IMR-90 (cell line): ENCODE data around the gene RNF175. TPM values are rescaled to one million over a fixed set of nuclear protein-coding genes. Genes with fewer than 3 reads are reported as not detected.

Experiments used
- ATAC-seq: fragments of 200-7000 bp; cut with Tn5 transposase; 2 replicates; pipeline ENCODE4 v1.9.1; 2020; ENCODE audit warnings: low read depth, mild to moderate bottlenecking, moderate library complexity
- BruUV-seq: library from RNA; stranded (reverse); fragments of 400-500 nt; replicated peaks from 2 replicates; lab custom pipeline; 2021; lab: Mats Ljungman, UMichigan
- CTCF ChIA-PET: fragments of 300-600 bp; formaldehyde crosslinking; extraction: SDS; loops from one replicate; lab custom pipeline; 2021; ENCODE audit warnings: antibody characterized with exemption; lab: Yijun Ruan, JAX
- POLR2A ChIA-PET: fragments of 300-600 bp; sonication (Branson Sonifier 250); formaldehyde crosslinking; loops from one replicate; lab custom pipeline; 2022; ENCODE audit warnings: antibody characterized with exemption; ENCODE audit not compliant: unreplicated experiment; lab: Charles Lee
- DNase-seq: peaks from one replicate; pipeline ENCODE4 v3.0.0; 2013
- H2AFZ ChIP-seq: replicated peaks from 2 replicates; pipeline ENCODE3; 2013; ENCODE audit warnings: low read length, mild to moderate bottlenecking; ENCODE audit not compliant: poor library complexity
- H2AK5ac ChIP-seq: 2 replicates; pipeline ENCODE4 v1.6.1; 2013; ENCODE audit warnings: low read depth, low read length, inconsistent platforms
- H2AK9ac ChIP-seq: replicated peaks from 2 replicates; pipeline ENCODE3; 2013; ENCODE audit warnings: mild to moderate bottlenecking, low read depth, low read length, moderate library complexity; ENCODE audit not compliant: poor library complexity
- H2BK120ac ChIP-seq: 2 replicates; pipeline ENCODE4 v1.6.1; 2013; ENCODE audit warnings: low read depth, low read length, inconsistent platforms
- H2BK15ac ChIP-seq: 3 replicates; pipeline ENCODE4 v1.6.1; 2013; ENCODE audit warnings: low read depth, low read length, inconsistent platforms
- H2BK20ac ChIP-seq: 2 replicates; pipeline ENCODE4 v1.6.1; 2013; ENCODE audit warnings: low read depth, mild to moderate bottlenecking, inconsistent platforms, low read length, moderate library complexity
- H2BK5ac ChIP-seq: 2 replicates; pipeline ENCODE4 v1.6.1; 2013; ENCODE audit warnings: mild to moderate bottlenecking, low read depth, low read length, inconsistent platforms; ENCODE audit not compliant: poor library complexity, severe bottlenecking
- H3K14ac ChIP-seq: replicated peaks from 2 replicates; pipeline ENCODE4 v1.6.1; 2013; ENCODE audit warnings: low read depth, low read length, inconsistent platforms
- H3K18ac ChIP-seq: 2 replicates; pipeline ENCODE4 v1.6.1; 2013; ENCODE audit warnings: low read depth, low read length, control low read depth
- H3K23ac ChIP-seq: 2 replicates; pipeline ENCODE4 v1.6.1; 2013; ENCODE audit warnings: low read depth, low read length, inconsistent platforms
- H3K27ac ChIP-seq: 2 replicates; pipeline ENCODE4 v1.5.1; 2013; ENCODE audit warnings: mild to moderate bottlenecking, control low read depth, low read length; ENCODE audit not compliant: insufficient read depth
- H3K27me3 ChIP-seq: 2 replicates; pipeline ENCODE4 v1.6.1; 2013; ENCODE audit warnings: low read length; ENCODE audit not compliant: control insufficient read depth, insufficient read depth
- H3K36me3 ChIP-seq: 2 replicates; pipeline ENCODE4 v1.6.1; 2013; ENCODE audit warnings: low read length, mixed read lengths; ENCODE audit not compliant: control insufficient read depth, insufficient read depth
- H3K4ac ChIP-seq: 2 replicates; pipeline ENCODE4 v1.6.1; 2013; ENCODE audit warnings: low read depth, low read length, inconsistent platforms
- H3K4me1 ChIP-seq: 2 replicates; pipeline ENCODE4 v1.6.1; 2013; ENCODE audit warnings: low read length, mixed read lengths; ENCODE audit not compliant: control insufficient read depth, insufficient read depth
- H3K4me2 ChIP-seq: 2 replicates; pipeline ENCODE4 v1.6.1; 2013; ENCODE audit warnings: low read depth, mild to moderate bottlenecking, control low read depth, low read length, moderate library complexity
- H3K4me3 ChIP-seq: 2 replicates; pipeline ENCODE4 v1.5.1; 2013; ENCODE audit warnings: low read depth, mild to moderate bottlenecking, control low read depth, low read length, moderate library complexity; ENCODE audit not compliant: insufficient read depth
- H3K56ac ChIP-seq: 2 replicates; pipeline ENCODE4 v1.6.1; 2013; ENCODE audit warnings: low read length, inconsistent platforms; ENCODE audit not compliant: insufficient read depth; ENCODE audit errors: extremely low read depth
- H3K79me1 ChIP-seq, 2 experiments: 2 replicates each; pipeline ENCODE4 v1.6.1; 2013; ENCODE audit warnings: low read length in 2 of 2, inconsistent platforms in 1 of 2, low read depth in 1 of 2
- H3K9ac ChIP-seq: 2 replicates; pipeline ENCODE4 v1.6.1; 2013; ENCODE audit warnings: low read depth, low read length, control low read depth
- H3K9me1 ChIP-seq: 2 replicates; pipeline ENCODE4 v1.6.1; 2013; ENCODE audit warnings: low read length, inconsistent platforms; ENCODE audit not compliant: insufficient read depth
- H3K9me3 ChIP-seq: 2 replicates; pipeline ENCODE4 v1.6.1; 2013; ENCODE audit warnings: low read length; ENCODE audit not compliant: control insufficient read depth, insufficient read depth
- H4K20me1 ChIP-seq: 2 replicates; pipeline ENCODE4 v1.6.1; 2013; ENCODE audit warnings: low read length, inconsistent platforms; ENCODE audit not compliant: insufficient read depth
- H4K5ac ChIP-seq: 2 replicates; pipeline ENCODE4 v1.6.1; 2013; ENCODE audit warnings: mild to moderate bottlenecking, low read depth, low read length, control low read depth
- H4K8ac ChIP-seq, 2 experiments: 2 replicates each; pipeline ENCODE4 v1.6.1; 2013; ENCODE audit warnings: low read depth in 2 of 2, low read length in 2 of 2, control low read depth in 1 of 2, inconsistent platforms in 1 of 2
- H4K91ac ChIP-seq: 2 replicates; pipeline ENCODE4 v1.6.1; 2013; ENCODE audit warnings: low read depth, low read length, inconsistent platforms; ENCODE audit not compliant: insufficient read depth
- POLR2A ChIP-seq: IDR thresholded peaks from 2 replicates; pipeline ENCODE4 v1.6.1; 2012; ENCODE audit warnings: mild to moderate bottlenecking, low read depth, low read length
- RFX5 ChIP-seq: IDR thresholded peaks from 2 replicates; pipeline ENCODE4 v1.8.0; 2012; ENCODE audit warnings: low read depth, mild to moderate bottlenecking, low read length, moderate library complexity
- WGBS, 2 experiments: methylation state at CpG; one replicate each; pipeline versions ENCODE4 v1.1.5 to v1.1.7; 2013; ENCODE audit warnings: missing lambda C conversion rate in 2 of 2; ENCODE audit not compliant: insufficient read length in 1 of 2; ENCODE audit errors: extremely low coverage in 2 of 2; 5-methylcytosine and 5-hydroxymethylcytosine counted together
- dilution Hi-C: fragments of 300-500 bp; cut with HindIII; formaldehyde crosslinking; loops from one replicate; pipeline ENCODE4 v1.14.3; 2018; ENCODE audit warnings: low sequenced_read_pairs; ENCODE audit not compliant: unreplicated experiment
- in situ Hi-C: fragments of 300-500 bp; cut with MboI; formaldehyde crosslinking; loops from 3 replicates; pipeline ENCODE4 v1.14.3; 2019; ENCODE audit warnings: low sequenced_read_pairs, inconsistent platforms, mixed read lengths
- intact Hi-C: fragments of 100-400 bp; cut with micrococcal nuclease; formaldehyde crosslinking; loops from 2 replicates; pipeline ENCODE4 v1.10.0; 2022
- polyA plus RNA-seq, 3 experiments: library from polyadenylated mRNA; depleted of rRNA; stranded (reverse); fragments of >200 nt; gene quantifications; 2 replicates each; pipeline ENCODE4 v1.2.3, GENCODE V29; 2012; ENCODE audit warnings: low replicate concordance in 1 of 3
- total RNA-seq: library from RNA; depleted of rRNA; stranded (reverse); fragments of >200 nt; gene quantifications from 2 replicates; pipeline ENCODE4 v1.2.3, GENCODE V29; 2012

The RNF175 gene
- total and polyA plus RNA-seq, 2 of the 4 experiments (the other 2 are of a cell fraction), result not detected

- Histone ChIP-seq H4K5ac (no peak overlapping the region), H2BK15ac (no peak overlapping the region), H2AFZ (no peak overlapping the region), H3K4me3 (no peak overlapping the region), H3K79me1 (no peaks in the 10 kb centered on the region), H4K8ac (no peak overlapping the region), H3K9me3 (no peaks in the 10 kb centered on the region), H4K91ac (no peak overlapping the region), H3K36me3 (no peaks in the 10 kb centered on the region), H2BK120ac (no peak overlapping the region), H3K23ac (no peak overlapping the region), H4K20me1 (no peaks in the 10 kb centered on the region), H2AK5ac (no peak overlapping the region), H3K18ac (no peak overlapping the region), H3K4ac (no peak overlapping the region), H3K4me2 (no peak overlapping the region), H3K27ac (no peak overlapping the region), H2AK9ac (no peak overlapping the region), H2BK20ac (no peak overlapping the region), H3K9ac (no peak overlapping the region), H3K9me1 (no peaks in the 10 kb centered on the region), H3K4me1 (no peaks in the 10 kb centered on the region), H3K56ac (no peak overlapping the region), H3K27me3 (peaks cover 4% of the 10 kb centered on the region), H3K14ac (no peak overlapping the region), H2BK5ac (no peak overlapping the region)
- dilution Hi-C loops (no loop called here), intact Hi-C loops (loop anchor here (10.0 kb wide), 1 partner anchor 724 kb away; no protein-coding TSS in a partner anchor), in situ Hi-C loops (no loop called here)
- ChIA-PET CTCF (interaction anchor here (0.6 kb wide), 1 partner anchor 43 kb away, joined by 3 read pairs; no protein-coding TSS in a partner anchor), POLR2A (interaction anchor here (0.5 kb wide), 1 partner anchor 1679 kb away, joined by 10 read pairs; no protein-coding TSS in a partner anchor)
- DNase-seq (no peak), ATAC-seq (no peak)
- 77% methylated on average over 10 of the region's 17 CpGs; no CpG with 5 or more reads in 1 of the 2 experiments for WGBS, 2 experiments
- no TSS peak for BruUV-seq
- no peak for TF ChIP-seq POLR2A
- no peak for TF ChIP-seq RFX5
Measured at GRCh38 chr4:153781280-153781679, 21.5 kb upstream of the RNF175 start.
